HuH-7 (cell line): Measurements from ENCODE around the gene GALNT2.

ENCODE experiments used
- DNase-seq: peaks from one replicate; pipeline ENCODE4 v3.0.0; 2011; ENCODE audit warnings: low spot score

GALNT2 gene

DNA sequence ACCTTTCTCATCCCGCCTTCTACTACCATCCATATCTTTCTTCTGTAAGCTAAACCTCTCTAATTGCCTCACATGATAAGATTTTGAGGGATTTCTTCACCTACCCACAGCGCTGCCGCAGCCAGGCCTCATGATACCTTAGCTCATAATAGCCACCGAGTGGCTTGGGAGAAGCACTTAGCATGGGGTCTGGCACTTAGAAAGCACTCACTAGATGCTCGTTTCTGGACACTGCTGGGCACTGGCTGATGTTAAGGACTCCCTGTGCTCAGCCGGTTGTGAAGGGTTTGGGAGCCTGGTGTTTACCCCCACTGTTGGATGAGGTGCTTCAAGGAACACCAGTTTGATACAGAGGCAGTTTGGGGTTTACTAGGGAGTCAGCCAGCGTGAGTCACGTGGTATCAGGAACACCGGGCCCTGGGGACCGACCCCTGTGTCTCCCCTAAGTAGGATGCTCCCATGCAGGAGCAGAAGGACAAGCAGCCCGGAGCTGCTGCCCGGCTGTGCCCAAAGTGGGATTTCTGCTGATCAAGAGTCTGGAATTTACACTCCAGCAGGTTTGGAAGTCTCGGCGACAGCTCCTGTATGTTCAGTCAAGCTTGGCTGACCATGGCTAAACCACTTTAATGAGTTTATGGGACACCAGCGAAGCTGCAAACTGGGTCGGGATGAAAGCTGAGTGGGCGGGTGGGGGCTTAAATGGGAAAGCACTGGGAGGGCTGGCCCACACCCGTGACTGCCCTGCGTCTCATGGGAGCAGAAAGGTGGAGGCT lies 63.3 kb downstream of the GALNT2 start:
- no peak for DNase-seq

DNA sequence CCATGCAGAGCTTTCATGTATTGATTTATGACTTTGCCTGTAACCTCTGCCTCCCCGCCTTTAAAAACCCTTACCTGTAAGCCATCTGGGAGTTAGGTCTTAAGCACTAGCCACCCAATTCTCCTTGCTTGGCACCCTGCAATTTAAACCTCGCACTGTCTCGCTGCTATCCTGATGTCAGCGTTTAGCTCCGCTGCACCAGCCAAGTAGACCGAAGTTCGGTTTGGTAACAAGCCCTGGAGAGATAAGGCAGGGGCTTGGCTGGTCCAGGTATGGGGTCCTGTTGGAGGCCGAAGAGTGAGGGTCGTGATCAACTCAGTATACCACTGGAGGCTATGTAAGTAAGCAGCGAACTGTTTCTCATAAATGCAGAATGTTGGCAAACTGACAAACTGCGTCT lies 64.4 kb downstream of the GALNT2 start:
- no peak for DNase-seq

DNA sequence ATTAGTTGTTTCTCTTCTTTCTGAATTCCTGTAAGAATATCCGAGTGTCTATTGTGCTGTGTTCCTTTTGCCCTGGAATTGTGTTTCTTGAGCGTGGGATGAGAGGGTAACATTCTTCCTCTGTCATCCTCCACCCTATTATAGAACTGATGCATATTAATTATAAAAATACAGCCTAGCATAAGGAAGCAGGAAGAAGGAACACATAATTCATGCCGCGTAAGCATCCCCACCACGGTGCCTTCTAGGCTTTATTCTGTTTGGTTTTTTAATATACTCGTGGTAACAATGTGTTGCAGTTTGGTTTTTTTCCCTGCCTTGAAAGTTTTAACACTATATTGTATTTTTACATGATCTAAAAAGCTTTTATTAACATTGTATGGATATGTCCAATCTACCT lies 65.7 kb downstream of the GALNT2 start:
- DNase-seq = no peak

DNA sequence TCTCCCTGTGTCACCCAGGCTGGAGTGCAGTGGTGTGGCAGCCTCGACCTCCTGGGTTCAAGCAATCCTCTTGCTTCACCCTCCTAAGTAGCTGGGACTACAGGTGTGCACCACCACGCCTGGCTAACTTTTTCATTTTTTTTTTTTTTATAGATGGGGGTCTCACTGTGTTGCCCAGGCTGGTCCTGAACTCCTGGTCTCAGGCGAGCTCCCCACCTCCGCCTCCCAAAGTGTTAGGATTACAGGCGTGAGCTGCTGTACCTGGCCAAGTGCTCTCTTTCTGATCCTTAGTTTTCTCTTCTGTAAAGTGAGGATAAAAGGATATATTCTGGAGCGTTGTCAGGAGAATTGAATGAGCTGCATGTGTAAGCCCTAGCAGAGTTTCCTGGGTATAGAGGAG lies 68.7 kb downstream of the GALNT2 start:
- no peak for DNase-seq

DNA sequence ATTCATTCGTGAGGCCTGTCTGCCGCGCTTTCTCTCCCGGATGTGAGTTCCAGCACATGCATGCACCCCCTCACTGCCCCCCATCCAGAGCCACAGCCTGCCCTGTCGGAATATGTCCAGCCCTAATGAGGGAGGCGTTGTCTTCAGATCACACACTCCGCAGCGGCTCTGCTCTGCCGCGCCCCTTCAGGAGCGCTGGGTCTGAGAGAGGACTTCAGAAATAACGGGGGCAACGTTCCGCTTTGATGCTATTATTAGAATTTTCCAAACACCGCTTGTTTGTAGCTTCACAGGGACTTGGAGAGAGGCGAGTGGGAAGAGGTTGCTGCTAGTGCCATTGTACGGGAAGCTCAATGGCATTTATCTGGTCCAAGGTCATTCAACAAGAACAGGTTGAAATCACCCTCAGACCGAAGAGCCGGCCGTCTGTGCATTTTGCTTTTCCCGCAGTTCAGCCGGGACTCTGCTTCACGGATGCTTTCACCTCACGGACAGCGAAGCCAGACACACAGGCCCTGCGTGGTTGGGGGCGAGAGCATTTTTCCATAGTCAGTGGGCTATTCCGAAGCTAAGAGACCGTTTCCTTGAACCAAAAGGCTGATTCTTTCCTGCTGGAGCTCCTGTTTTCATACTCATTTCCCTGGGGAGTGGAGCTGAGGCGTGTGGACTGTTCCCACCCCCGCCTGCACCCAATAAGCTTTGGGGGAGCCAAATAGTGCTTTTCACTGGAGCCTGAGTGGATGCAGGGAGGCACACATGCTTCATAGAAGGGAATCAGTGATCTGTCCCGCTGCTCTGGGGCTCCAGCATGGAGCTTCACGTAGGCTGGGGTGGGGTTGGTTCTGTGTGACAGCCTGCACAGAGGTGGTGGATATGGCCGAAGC lies 69.7 kb downstream of the GALNT2 start:
- no peak for DNase-seq

DNA sequence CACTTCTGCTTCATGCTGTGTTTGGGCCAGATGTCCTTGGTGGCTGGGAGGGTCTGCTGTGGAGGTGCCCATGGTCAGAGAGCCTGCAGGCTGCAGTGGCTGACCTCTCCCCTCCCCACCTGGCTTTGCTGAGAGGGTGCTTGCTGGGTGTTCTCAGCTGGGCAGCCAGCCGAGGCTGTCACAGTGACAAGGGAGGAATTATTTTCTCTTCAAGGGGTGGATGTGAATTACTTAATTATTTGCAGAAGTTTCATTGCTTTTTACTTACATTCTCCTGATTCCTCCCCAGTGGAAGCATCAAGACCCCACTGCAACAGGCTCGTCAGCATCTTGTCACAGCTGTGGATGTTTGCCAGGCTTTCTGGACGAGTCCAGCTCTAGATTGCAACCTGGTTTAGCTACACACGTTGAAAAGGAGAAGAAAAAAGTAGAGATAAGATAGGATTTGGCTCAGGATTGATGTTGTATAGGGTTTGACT lies 70.3 kb downstream of the GALNT2 start:
- no peak for DNase-seq

DNA sequence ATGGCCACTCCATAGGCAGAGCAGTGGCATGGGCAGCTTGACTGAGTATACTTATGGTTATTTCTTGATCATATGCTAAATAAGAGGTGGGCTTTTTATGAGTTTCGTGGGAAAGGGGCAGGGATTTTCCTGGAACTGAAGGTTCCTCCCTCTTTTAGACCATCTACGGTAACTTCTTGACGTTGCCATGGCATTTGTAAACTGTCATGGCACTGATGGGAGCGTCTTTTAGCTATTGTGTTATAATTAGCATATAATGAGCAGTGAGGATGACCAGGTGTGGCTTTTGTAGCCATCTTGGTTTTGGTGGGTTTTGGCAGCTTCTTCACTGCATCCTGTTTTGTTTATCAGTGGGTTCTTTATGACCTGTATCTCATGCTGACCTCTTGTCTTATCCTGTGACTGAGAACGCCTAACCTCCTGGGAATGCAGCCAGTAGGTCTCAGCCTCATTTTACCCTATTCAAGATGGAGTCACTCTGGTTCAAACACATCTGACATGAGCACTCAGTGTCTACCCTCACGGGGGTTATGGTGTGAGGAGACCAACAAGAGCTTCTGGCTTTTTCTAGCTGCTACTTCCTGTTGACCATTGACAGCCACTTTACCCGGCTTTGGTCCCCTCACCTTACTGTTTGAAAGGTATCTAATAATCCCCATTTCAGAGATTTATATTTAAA lies 71.7 kb downstream of the GALNT2 start:
- DNase-seq = no peak

DNA sequence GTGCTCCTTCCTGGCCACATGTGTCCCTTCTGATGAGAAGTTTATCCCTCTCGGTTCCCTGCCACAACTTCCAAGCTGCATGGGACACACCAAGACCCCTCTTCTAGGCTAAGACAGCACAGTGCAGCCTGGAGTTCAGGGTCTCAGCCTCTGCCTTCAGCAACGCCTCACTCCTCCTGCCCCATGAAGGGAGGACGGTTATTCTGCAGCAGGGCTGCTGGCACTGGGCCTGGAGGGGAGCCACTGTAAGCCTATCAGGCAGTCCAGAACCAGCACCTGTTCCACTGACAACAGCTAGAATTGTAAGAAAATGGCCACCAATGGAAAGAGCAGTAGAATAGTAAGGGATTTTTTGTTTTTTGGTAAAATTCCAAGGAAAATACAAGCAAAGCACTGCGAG lies 72.3 kb downstream of the GALNT2 start:
- DNase-seq = no peak

DNA sequence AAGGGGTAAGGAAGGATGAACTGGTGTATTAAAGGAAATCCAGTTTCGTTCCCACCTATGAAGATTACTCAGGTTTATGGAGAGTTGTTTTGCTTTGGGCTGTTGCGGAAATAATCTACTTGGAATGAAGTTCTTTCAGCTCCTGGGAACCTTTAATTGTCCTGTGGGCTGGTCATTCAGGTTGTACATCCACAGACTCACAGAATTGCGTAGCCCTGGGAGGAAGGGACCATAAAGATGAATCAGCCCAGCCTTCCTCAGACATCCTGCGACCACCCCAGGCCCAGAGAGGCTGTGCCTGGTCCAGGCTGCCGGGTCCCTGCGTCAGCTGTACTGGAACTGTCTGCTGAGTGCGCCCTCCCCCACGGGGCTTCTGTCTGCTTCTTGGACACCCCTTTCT lies 72.7 kb downstream of the GALNT2 start:
- DNase-seq = no peak

DNA sequence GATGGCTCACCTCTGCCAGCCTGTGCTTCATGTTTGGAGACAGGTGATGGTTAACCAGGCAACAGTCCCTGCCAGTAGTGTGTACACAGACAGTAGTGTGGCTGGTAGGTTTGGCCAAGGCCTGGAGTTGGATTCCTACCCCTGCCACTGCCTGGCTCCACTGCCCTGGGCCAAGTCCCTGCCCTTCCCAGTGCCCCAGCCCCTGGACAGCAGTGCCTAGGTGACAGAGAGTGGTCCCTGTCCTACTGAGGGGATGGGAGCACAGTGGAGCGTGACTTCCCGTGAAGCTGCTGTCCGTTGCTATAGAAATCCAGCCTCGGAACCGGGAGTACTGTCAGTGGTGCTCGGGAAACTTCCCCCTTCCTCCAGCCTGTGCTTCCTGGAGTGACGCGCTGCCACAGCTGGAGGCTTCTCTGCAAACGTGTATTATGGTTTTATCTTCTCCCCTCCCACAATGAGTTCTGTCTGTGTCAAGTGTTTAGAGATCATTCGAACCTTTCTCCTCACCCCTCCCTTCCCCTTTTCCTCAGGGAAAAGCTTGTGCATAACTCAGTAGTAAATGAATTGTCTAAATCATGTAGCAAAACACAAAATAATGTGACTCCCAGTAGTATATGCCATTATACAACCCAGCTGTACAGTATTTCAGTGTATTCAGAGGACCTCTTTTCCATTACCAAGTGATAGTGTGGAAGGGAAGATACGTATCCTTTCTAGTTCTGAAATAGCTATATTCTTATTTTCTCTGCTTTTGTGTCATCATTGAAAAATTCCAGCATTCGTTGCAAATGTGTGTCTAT lies 73.4 kb downstream of the GALNT2 start:
- DNase-seq = no peak

DNA sequence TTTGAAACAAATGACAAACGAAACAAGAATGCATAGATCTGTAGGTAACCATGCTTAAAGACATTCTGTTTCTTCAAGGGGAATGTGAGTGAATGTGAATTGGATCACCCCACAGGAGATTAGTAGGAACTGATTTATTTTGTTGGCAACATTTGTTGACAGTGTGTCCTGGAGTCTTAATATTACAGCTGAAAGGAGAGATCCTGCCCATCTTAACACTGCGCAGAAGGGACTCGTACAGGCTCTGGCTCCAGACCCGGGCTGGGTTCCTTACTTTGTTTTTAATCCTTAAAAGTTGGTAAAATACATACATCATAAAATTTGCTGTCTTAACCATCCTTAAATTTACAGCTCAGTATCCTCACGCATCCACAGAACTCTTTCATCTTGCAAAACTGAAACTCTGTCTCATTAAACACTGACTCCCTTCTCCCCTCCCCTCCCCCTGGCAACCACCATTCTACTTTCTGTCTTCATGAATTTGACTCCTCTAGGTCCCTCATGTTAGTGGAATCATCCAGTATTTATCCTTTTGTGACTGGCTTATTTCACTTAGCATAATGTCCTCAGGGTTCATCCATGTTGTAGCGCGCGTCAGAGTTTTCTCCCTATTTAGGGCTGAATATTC lies 74.1 kb downstream of the GALNT2 start:
- no peak for DNase-seq

DNA sequence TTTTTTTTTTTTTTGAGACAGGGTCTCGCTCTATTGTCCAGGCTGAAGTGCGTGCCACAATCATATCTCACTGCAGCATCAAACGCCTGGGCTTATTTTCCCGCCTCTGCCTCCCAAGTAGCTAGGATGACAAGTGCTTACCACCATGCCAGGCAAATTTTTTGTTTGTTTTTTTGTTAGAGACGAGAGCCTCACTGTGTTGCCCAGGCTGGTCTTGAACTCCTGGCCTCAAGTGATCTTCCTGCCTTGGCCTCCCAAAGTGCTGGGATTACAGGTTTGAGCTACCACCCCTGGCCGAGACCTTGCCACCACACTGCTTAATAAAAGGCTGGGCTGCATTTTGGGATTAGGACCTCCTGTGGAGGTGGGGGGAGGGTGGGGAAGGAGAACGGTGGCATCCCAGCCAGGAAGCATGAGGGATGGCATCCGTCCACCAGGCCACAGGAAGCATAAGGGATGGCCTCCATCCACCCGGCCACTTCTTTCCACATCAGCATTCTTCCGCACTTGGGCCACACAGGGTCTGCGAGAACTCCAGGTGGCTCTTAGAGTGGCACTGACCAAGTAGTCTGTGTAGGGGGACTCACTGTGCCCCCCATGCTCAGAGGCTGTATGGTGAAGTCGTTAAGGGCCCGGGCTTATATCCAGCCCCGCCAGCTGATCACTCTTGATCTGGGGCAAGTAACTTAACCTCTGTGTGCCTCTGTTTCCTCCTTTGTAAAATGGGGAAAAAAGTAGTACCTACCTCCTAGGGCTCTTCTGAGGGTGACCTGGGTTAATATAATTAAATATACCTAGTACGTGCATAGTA lies 75.0 kb downstream of the GALNT2 start:
- no peak for DNase-seq

DNA sequence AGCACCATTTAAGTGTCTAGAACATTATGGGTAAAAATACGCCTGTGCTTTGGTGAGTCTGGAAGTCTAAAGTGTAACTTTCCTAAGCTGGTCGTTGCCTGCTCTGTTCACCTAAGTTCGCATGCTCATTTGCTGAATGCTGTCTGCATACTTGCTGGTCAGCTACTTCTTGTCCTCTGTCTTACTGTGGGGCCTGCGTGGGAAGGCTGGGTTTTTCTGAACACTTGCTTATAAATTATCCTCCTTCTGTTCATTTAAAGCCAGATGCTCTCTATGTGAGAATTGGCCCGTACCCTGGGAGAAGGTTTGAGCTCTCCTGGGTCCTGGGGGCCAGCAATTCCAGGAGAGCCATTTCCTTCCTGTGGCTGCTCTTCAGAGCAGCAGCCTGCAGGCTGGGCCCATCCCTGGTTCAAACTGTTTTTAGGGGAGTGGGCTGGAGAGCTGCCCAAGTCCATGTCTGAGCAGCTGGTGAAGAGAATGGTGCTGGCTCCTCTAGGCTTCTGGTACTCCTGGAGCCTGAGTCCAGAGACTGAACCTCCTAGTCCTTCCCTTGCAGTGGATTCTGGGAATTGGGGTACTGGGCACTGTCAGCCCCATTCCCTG lies 75.7 kb downstream of the GALNT2 start:
- no peak for DNase-seq

DNA sequence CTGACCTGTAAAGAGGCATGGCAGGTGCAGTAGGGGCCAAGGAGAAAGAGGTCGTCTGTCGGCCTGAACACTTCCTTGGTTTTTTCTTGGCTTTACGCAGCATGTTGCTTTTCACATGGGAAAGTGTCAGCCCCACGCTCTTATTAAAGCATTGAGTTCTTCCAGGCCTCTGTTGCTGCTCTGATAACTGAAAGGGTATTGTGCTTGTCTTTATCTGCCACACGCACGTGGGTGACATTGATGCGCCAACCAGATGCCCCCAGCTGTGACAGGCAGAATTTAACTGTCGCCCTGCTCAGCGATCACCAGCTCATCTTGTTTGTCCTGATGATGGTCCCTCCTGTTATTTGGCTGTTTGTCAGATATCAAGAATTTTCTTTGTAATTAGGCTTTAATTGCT lies 76.5 kb downstream of the GALNT2 start:
- DNase-seq = no peak

DNA sequence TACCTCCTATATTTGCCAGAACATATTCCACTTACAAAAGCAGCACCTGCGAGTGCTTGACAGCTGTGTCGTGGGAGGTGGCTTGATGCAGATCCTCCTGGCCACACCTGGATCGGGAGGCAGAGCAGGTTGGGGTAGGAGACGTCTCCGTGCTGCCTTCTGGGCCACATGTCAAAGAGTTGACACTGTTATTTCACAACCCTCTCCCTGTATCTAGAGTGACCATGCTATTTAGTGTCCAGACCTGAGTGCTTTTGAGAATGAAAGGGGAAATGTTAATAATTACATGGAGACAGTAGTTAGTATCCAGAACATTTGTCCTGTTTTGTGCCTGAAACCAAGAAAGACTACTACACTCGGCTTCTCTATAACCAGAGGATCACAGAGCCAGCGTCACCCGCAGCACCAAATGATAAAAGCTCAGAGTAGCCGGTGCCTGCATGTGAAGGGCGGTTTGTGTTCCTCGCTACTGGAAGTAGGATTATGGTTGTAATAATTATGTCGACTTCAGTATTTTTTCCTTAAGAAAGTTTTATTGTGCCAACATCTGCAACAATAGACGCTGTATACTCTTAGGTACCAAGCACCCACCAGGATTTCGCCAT lies 77.1 kb downstream of the GALNT2 start:
- DNase-seq = no peak

DNA sequence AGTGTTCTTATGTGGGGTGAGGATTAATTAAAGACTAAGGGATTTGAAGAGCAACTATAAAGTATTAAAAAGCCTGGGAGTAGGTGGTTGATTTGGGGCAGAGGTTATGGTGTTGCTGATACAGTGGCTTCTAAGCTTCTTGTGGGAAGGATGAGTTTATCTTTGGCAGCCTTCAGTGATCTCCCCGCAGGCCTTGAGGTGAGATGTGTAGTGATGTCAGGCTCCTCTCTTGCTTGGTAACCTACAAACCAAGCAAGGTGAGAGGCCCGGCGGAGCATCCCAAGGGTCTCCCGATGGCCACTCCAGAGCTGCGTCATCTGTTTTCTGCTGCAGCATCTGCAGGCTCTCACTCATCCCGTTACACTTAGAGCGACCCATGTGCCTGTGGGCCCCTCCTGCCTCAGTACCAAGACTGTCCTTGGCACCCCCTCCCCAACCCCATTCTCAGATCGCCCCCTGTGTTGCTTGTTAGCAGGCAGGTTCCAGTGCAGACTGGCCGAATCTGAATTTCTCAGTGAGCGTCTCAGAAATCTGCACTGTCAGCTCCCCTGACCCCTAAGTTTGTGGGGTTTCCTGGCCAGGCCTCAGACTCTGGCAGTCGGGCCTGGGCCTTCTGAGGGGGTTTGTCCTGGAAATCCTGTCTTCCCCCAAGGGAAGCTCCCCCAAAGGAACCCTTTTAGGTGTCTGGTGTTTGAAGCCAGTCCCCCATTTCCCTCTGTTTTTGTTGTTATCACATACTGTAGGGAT lies 77.9 kb downstream of the GALNT2 start:
- no peak for DNase-seq

DNA sequence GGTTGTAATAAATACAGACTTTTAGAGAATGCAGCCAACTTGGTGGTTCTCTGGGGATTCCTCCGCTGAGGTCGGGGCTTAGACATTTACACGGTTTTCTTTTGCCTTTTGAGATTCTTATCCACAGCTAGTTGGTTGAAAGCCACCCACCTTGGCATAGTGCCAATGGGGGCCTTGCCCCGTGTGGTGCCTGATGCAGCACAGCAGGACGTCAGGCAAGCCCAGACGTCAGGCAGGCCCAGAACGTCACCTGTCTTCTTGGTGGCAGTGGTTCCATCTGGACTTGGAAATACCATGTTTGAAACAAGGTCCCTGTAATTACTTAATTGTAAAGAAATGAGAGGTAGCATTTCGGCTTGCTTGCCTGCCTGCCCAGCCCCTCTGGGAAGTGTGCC lies 78.5 kb downstream of the GALNT2 start:
- DNase-seq = no peak

DNA sequence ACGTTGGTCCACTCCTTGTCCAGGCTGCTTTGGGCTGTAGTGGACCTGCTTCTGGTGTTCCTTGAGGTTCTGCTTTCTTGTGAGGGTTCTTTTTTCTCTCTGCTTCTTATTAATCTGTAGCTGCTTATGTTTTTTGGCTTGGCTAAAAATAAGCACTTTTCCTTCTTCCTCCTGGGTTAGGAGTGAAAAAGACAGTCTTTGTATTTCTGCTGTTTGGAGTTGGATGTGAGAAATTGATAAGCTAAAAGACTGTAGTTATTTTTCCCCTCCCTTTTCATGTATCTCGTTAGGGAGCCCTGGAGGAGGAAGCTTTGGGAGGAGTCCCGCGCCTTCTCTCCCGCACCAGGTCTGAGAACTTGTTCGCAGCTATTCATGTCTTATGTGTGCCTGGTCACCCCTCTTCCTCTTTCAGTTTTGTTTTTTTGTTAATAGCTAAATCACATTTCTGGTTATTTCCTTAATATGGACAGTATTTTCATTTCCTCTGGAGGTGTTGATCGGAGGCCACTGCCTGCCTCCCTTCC lies 79.0 kb downstream of the GALNT2 start:
- no peak for DNase-seq

DNA sequence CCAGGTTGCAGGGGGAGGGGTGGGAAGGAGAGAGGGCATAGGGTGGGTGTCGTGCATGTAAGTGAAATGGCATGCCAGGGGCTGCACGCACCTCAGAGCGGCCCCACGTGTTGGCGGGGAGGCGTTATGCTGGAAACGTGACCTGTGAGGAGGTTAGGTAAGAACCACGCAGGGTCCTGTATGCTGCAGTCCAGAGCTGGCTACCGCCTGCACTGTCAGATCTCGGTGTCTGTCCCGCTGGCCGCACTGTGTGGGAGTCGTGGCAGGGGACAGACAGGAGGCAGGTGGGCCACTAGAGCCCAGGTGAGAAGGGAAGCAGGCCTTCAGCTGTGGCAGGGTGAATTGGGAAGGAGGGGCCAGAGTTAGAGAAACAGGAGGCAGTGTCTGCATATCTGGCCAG lies 79.7 kb downstream of the GALNT2 start:
- DNase-seq = no peak
